ENCODE results near the gene B4GALT6. TPM values are rescaled to one million over a fixed set of nuclear protein-coding genes. Genes with fewer than 3 reads are reported as not detected.

The B4GALT6 gene
- total and polyA plus RNA-seq, 2 of the 8 experiments (the other 6 are each of a cell fraction or from before 2014, with no cell fraction given), result 6.3 to 41.5 TPM

GRCh38 chr18:31646332-31647126, 37.9 kb downstream of the B4GALT6 start:
- no peak overlapping the region for H3K4me3 ChIP-seq (ENCODE audit: extremely low read depth in 1 of 4, insufficient read depth in 2 of 4, low read depth in 3 of 4, low read length in 4 of 4)
- H3K4me2 ChIP-seq (ENCODE audit: insufficient read depth in 1 of 2, low read depth in 2 of 2, low read length in 2 of 2), result no peak overlapping the region
- H2AK5ac ChIP-seq (ENCODE audit: low read depth, low read length), result no peak overlapping the region
- no peak overlapping the region for H3K14ac ChIP-seq (ENCODE audit: insufficient read length)
- H4K8ac ChIP-seq (ENCODE audit: extremely low read depth, insufficient read depth, low read length), result no peak overlapping the region
- H3K4me1 ChIP-seq (replicated peaks in 1 of 4; ENCODE audit: control insufficient read depth in 3 of 4, insufficient read depth in 4 of 4, low read length in 3 of 4), result peaks cover 0 to 15% (median 3%) of the 10 kb centered on the region in 4 experiments; a peak in 4 of 7 replicates
- 78% methylated on average over 7 of the region's 7 CpGs; no CpG with 5 or more reads in 1 of the 2 experiments for WGBS, 2 experiments (ENCODE audit: extremely low coverage in 1 of 2, insufficient coverage in 1 of 2, insufficient read length in 1 of 2, insufficient replicate concordance in 2 of 2, low coverage in 1 of 2, low lambda C conversion rate in 2 of 2, missing lambda C conversion rate in 1 of 2)
- H3K79me1 ChIP-seq (ENCODE audit: low read depth, low read length), result peaks cover 4% of the 10 kb centered on the region
- H3K23me2 ChIP-seq (ENCODE audit: low read depth, low read length), result no peaks in the 10 kb centered on the region
- H4K5ac ChIP-seq (ENCODE audit: insufficient read length, low read depth, low read length), result no peak overlapping the region
- H3K79me2 ChIP-seq (ENCODE audit: control insufficient read depth in 1 of 2, insufficient read depth in 2 of 2, low read length in 2 of 2), result 0 out of 4 replicates have a peak, but pooled peaks cover 0 to 6% of the 10 kb centered on the region in 2 experiments
- H3K27me3 ChIP-seq (replicated peaks in 1 of 4; ENCODE audit: control insufficient read depth in 3 of 4, extremely low read depth in 1 of 4, insufficient read depth in 3 of 4, low read length in 3 of 4), result no peaks in the 10 kb centered on the region
- H2BK20ac ChIP-seq (ENCODE audit: low read length), result no peak overlapping the region
- TF ChIP-seq SIRT6 (IDR thresholded peaks at IDR 0.05; ENCODE audit: low read length), result no peak
- TF ChIP-seq, protein P1, sequence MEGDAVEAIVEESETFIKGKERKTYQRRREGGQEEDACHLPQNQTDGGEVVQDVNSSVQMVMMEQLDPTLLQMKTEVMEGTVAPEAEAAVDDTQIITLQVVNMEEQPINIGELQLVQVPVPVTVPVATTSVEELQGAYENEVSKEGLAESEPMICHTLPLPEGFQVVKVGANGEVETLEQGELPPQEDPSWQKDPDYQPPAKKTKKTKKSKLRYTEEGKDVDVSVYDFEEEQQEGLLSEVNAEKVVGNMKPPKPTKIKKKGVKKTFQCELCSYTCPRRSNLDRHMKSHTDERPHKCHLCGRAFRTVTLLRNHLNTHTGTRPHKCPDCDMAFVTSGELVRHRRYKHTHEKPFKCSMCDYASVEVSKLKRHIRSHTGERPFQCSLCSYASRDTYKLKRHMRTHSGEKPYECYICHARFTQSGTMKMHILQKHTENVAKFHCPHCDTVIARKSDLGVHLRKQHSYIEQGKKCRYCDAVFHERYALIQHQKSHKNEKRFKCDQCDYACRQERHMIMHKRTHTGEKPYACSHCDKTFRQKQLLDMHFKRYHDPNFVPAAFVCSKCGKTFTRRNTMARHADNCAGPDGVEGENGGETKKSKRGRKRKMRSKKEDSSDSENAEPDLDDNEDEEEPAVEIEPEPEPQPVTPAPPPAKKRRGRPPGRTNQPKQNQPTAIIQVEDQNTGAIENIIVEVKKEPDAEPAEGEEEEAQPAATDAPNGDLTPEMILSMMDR (IDR thresholded peaks at IDR 0.05; ENCODE audit: control extremely low read depth in 1 of 3, insufficient read depth in 1 of 3, low read depth in 1 of 3, low read length in 3 of 3), result peak in 1 of 3 experiments; percentile 18; a peak in 1 of 4 replicates
- H3K27ac ChIP-seq (ENCODE audit: low read depth, low read length), result no peak overlapping the region
- H2BK12ac ChIP-seq (ENCODE audit: low read depth, low read length), result no peak overlapping the region
- H3K36me3 ChIP-seq (ENCODE audit: control insufficient read depth in 2 of 4, insufficient read depth in 4 of 4, low read length in 3 of 4), result peaks cover 0 to 2% (median 0%) of the 10 kb centered on the region in 4 experiments; a peak in 1 of 8 replicates
- ChIA-PET CTCF (ENCODE audit: partially characterized antibody) (interaction anchor here (0.8 to 2.6 kb wide), 16 partner anchors 9 to 333 kb away, joined by 3 to 9 read pairs (median 4); no protein-coding TSS in a partner anchor), POLR2A (ENCODE audit: partially characterized antibody) (no interaction called here)
- H3K9me3 ChIP-seq (ENCODE audit: insufficient read depth in 2 of 2, low read depth in 1 of 2, low read length in 1 of 2), result no peaks in the 10 kb centered on the region
- H4K91ac ChIP-seq (replicated peaks; ENCODE audit: insufficient read length, low read length), result no peak overlapping the region
- no peak overlapping the region for H2BK120ac ChIP-seq (replicated peaks; ENCODE audit: low read depth, low read length)
- H3K56ac ChIP-seq (replicated peaks; ENCODE audit: insufficient read length, low read depth, low read length), result no peak overlapping the region
- H2BK15ac ChIP-seq (ENCODE audit: low read length), result no peak overlapping the region
- DNase-seq (ENCODE audit: low read depth in 1 of 2, low spot score in 2 of 2), result no peak
- no peak overlapping the region for H2AFZ ChIP-seq (ENCODE audit: low read length)
- H3K18ac ChIP-seq (ENCODE audit: extremely low read depth, low read length), result no peak overlapping the region
- no peak overlapping the region for H3K23ac ChIP-seq (ENCODE audit: insufficient read length)
- no peak overlapping the region for H3K9ac ChIP-seq (replicated peaks in 1 of 4; ENCODE audit: extremely low read depth in 1 of 4, low read depth in 3 of 4, low read length in 3 of 4)
- no peak overlapping the region for H3K4ac ChIP-seq (replicated peaks; ENCODE audit: insufficient read length, low read depth, low read length)
- no peak overlapping the region for H2BK5ac ChIP-seq (ENCODE audit: low read depth, low read length)
- no peak for FAIRE-seq
- H4K20me1 ChIP-seq (replicated peaks in 1 of 2; ENCODE audit: control insufficient read depth in 1 of 2, insufficient read depth in 2 of 2, low read length in 2 of 2), result peaks cover 0 to 2% of the 10 kb centered on the region in 2 experiments

Data from H1 (cell line).